Measurements from ENCODE around the gene PLPPR5. TPM values are rescaled to one million over a fixed set of nuclear protein-coding genes. Genes with fewer than 3 reads are reported as not detected.

Gene PLPPR5
- total and polyA plus RNA-seq, 2 donors (not counting 1 experiment from before 2014, with no cell fraction given) = under 0.01 to 0.25 TPM

DNA sequence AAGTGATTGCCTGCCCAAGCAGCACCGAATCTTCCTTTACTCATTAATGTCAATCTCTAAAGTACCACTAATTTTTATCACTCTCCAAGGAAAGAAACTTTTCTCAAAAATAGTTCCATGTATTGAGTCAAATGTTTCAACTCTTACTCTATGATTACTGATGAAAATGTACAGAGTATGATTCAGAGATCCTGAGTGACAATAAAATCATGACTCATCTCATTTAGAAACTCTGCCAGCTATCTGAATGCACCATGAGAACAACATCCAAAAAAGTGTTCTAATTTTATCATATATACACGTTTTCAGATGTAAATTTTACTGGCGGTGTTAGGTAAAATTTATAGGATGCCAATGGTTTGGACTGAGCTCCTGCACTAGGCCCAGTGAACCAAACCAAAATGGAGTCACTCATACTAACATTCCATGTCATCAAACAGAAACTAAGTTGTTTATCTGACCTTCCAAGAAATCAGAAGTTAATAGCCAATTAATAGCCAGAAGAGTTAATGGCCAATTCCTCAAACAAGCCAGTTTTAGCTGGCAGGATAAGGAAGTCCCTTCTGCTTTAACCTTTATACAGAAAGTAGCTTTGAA lies 22.6 kb downstream of the PLPPR5 start:
- H3K27me3 ChIP-seq (ENCODE audit: control insufficient read depth, insufficient read depth, low read length) = no peaks in the 10 kb centered on the region
- peak; percentile 45 to 69 for DNase-seq (ENCODE audit: low read depth in 2 of 2)
- TF ChIP-seq, protein P1, sequence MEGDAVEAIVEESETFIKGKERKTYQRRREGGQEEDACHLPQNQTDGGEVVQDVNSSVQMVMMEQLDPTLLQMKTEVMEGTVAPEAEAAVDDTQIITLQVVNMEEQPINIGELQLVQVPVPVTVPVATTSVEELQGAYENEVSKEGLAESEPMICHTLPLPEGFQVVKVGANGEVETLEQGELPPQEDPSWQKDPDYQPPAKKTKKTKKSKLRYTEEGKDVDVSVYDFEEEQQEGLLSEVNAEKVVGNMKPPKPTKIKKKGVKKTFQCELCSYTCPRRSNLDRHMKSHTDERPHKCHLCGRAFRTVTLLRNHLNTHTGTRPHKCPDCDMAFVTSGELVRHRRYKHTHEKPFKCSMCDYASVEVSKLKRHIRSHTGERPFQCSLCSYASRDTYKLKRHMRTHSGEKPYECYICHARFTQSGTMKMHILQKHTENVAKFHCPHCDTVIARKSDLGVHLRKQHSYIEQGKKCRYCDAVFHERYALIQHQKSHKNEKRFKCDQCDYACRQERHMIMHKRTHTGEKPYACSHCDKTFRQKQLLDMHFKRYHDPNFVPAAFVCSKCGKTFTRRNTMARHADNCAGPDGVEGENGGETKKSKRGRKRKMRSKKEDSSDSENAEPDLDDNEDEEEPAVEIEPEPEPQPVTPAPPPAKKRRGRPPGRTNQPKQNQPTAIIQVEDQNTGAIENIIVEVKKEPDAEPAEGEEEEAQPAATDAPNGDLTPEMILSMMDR (conservative IDR thresholded peaks at IDR 0.05 in 1 of 2, IDR thresholded peaks at IDR 0.05 in 1 of 2; ENCODE audit: low read depth in 1 of 2, low read length in 2 of 2) = no peak
- no peak for TF ChIP-seq EZH2 (IDR thresholded peaks at IDR 0.05; ENCODE audit: low read length, missing control alignments)

DNA sequence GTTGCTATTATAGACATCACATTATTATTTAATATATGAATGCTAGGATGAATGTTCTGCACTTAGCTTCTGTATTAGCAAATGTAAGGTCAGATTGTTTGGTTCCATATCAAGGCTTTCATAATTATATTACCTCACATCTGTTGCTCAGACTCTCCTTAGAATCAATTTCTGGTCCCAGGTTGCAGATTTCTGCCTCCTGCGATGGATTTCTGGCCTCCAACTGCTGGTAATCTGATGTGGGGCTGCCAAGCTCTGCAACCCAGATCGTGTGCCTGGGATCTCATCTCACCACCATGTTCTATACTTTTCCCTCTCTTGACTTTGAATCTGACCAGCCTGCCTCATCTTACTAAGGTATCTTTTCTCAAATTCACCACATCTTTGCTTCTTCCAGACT lies 25.2 kb downstream of the PLPPR5 start:
- no peak for DNase-seq (ENCODE audit: low read depth in 2 of 2)
- no peak overlapping the region for H3K4me2 ChIP-seq (ENCODE audit: extremely low read depth, insufficient read depth, low read length)
- H4K20me1 ChIP-seq (ENCODE audit: control insufficient read depth, extremely low read depth, insufficient read depth, low read length) = no peaks in the 10 kb centered on the region
- no peak overlapping the region for H2AFZ ChIP-seq (ENCODE audit: low read length)
- H3K36me3 ChIP-seq (ENCODE audit: control insufficient read depth, insufficient read depth, low read length) = no peaks in the 10 kb centered on the region
- H3K27ac ChIP-seq (ENCODE audit: insufficient read depth, low read length) = no peak overlapping the region
- H3K79me2 ChIP-seq (ENCODE audit: control insufficient read depth, insufficient read depth, low read length) = no peaks in the 10 kb centered on the region
- no peak overlapping the region for H3K9ac ChIP-seq (ENCODE audit: insufficient read depth, low read length)
- H3K9me3 ChIP-seq (ENCODE audit: control insufficient read depth, insufficient read depth, low read depth, low read length) = no peaks in the 10 kb centered on the region
- no peak overlapping the region for H3K4me3 ChIP-seq (replicated peaks in 1 of 4; ENCODE audit: control extremely low read depth in 1 of 4, insufficient read depth in 1 of 4, low read depth in 3 of 4, low read length in 4 of 4)
- no peaks in the 10 kb centered on the region for H3K27me3 ChIP-seq (ENCODE audit: control insufficient read depth, insufficient read depth, low read length)
- TF ChIP-seq EZH2 (IDR thresholded peaks at IDR 0.05; ENCODE audit: low read length, missing control alignments) = no peak
- TF ChIP-seq, protein P1 (conservative IDR thresholded peaks at IDR 0.05 in 1 of 2, IDR thresholded peaks at IDR 0.05 in 1 of 2; ENCODE audit: low read depth in 1 of 2, low read length in 2 of 2) = no peak
- no peaks in the 10 kb centered on the region for H3K4me1 ChIP-seq (ENCODE audit: control insufficient read depth, extremely low read depth, insufficient read depth, low read length)

More for the DNA sequence above, 22.6 kb downstream of the PLPPR5 start:
- Histone ChIP-seq H2AFZ (ENCODE audit: low read length) (no peak overlapping the region), H3K4me2 (ENCODE audit: extremely low read depth, insufficient read depth, low read length) (no peak overlapping the region), H3K4me3 (replicated peaks in 1 of 4; ENCODE audit: control extremely low read depth in 1 of 4, insufficient read depth in 1 of 4, low read depth in 3 of 4, low read length in 4 of 4) (no peak overlapping the region), H3K4me1 (ENCODE audit: control insufficient read depth, extremely low read depth, insufficient read depth, low read length) (no peaks in the 10 kb centered on the region), H3K27ac (ENCODE audit: insufficient read depth, low read length) (no peak overlapping the region), H4K20me1 (ENCODE audit: control insufficient read depth, extremely low read depth, insufficient read depth, low read length) (no peaks in the 10 kb centered on the region), H3K36me3 (ENCODE audit: control insufficient read depth, insufficient read depth, low read length) (no peaks in the 10 kb centered on the region), H3K9ac (ENCODE audit: insufficient read depth, low read length) (no peak overlapping the region), H3K9me3 (ENCODE audit: control insufficient read depth, insufficient read depth, low read depth, low read length) (no peaks in the 10 kb centered on the region), H3K79me2 (ENCODE audit: control insufficient read depth, insufficient read depth, low read length) (no peaks in the 10 kb centered on the region)

DNA sequence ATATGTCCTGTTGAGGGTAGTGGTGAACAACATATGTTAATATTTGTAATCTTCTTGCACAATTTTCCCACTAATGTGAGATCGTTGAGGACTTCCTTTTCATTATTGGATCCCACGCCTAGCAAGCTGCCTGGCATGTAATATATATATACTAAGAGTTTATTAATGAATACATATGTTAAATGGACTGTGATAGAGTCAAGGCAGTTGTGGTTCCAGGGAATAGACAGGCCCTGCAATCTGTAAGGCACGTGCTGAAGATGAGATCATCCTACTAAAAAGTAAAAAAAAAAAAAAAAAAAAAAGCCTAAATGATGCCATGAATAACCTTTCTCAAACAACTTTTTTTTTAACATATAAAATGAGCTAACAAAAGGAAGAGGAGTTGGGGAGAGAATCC lies 28.9 kb downstream of the PLPPR5 start:
- Histone ChIP-seq H2AFZ (ENCODE audit: low read length) (no peak overlapping the region), H3K36me3 (ENCODE audit: control insufficient read depth, insufficient read depth, low read length) (no peaks in the 10 kb centered on the region), H3K27me3 (ENCODE audit: control insufficient read depth, insufficient read depth, low read length) (no peaks in the 10 kb centered on the region), H4K20me1 (ENCODE audit: control insufficient read depth, extremely low read depth, insufficient read depth, low read length) (no peaks in the 10 kb centered on the region), H3K9me3 (ENCODE audit: control insufficient read depth, insufficient read depth, low read depth, low read length) (no peaks in the 10 kb centered on the region), H3K4me2 (ENCODE audit: extremely low read depth, insufficient read depth, low read length) (no peak overlapping the region), H3K79me2 (ENCODE audit: control insufficient read depth, insufficient read depth, low read length) (no peaks in the 10 kb centered on the region), H3K9ac (ENCODE audit: insufficient read depth, low read length) (no peak overlapping the region), H3K4me3 (replicated peaks in 1 of 4; ENCODE audit: control extremely low read depth in 1 of 4, insufficient read depth in 1 of 4, low read depth in 3 of 4, low read length in 4 of 4) (no peak overlapping the region), H3K4me1 (ENCODE audit: control insufficient read depth, extremely low read depth, insufficient read depth, low read length) (no peaks in the 10 kb centered on the region), H3K27ac (ENCODE audit: insufficient read depth, low read length) (no peak overlapping the region)
- TF ChIP-seq, protein P1 (conservative IDR thresholded peaks at IDR 0.05 in 1 of 2, IDR thresholded peaks at IDR 0.05 in 1 of 2; ENCODE audit: low read depth in 1 of 2, low read length in 2 of 2) = no peak
- no peak for TF ChIP-seq EZH2 (IDR thresholded peaks at IDR 0.05; ENCODE audit: low read length, missing control alignments)
- DNase-seq (ENCODE audit: low read depth in 2 of 2) = peak in 1 of 2 donors; percentile 75
